Skin epidermis (tissue), 12 donors: ENCODE measurements around the gene DNHD1.
A peak's percentile ranks its signal among the peaks of the same experiment; 100 is the strongest.

Experiments
- H3K27ac ChIP-seq, 21 experiments: fragments of 200-600 bp; sonication (generic) in 11 of 21; one replicate each; pipeline ENCODE4 v1.5.0; 2020; ENCODE audit warnings: mild to moderate bottlenecking in 3 of 21, inconsistent platforms in 2 of 21, moderate library complexity in 2 of 21
- H3K4me3 ChIP-seq, 7 experiments: fragments of 200-600 bp; sonication (generic) in 2 of 7; one replicate each; pipeline ENCODE4 v1.5.0; 2020; ENCODE audit warnings: inconsistent platforms in 2 of 7, mild to moderate bottlenecking in 2 of 7, moderate library complexity in 1 of 7

Gene DNHD1

GRCh38 chr11:6604790-6605189 is 107.7 kb downstream of the DNHD1 start:
- peak overlapping the region; percentile 77 to 94 (median 87) for H3K4me3 ChIP-seq
- peak overlapping the region in 20 of 21 experiments; percentile 84 to 98 (median 94) for H3K27ac ChIP-seq

- Histone ChIP-seq H3K4me3 (peak overlapping the region in 2 of 7 experiments; percentile 6 to 9), H3K27ac (peak overlapping the region in 20 of 21 experiments; percentile 46 to 98 (median 76))
These were observed 109.5 kb downstream of the DNHD1 start for GRCh38 chr11:6606471-6607189.

- Histone ChIP-seq H3K27ac (peak overlapping the region in 18 of 21 experiments; percentile 30 to 98 (median 72)), H3K4me3 (no peak overlapping the region)
These were observed 110.2 kb downstream of the DNHD1 start for GRCh38 chr11:6607190-6607795.

- peak overlapping the region in 15 of 21 experiments; percentile 15 to 98 (median 72) for H3K27ac ChIP-seq
- no peak overlapping the region for H3K4me3 ChIP-seq
These were observed 110.9 kb downstream of the DNHD1 start for GRCh38 chr11:6608011-6608410.

GRCh38 chr11:6608726-6609501 is 111.8 kb downstream of the DNHD1 start:
- H3K27ac ChIP-seq = peak overlapping the region in 7 of 21 experiments; percentile 15 to 83 (median 52)
- no peak overlapping the region for H3K4me3 ChIP-seq

- no peak overlapping the region for H3K4me3 ChIP-seq
- H3K27ac ChIP-seq = peak overlapping the region in 1 of 21 experiments; percentile 68
These were observed 112.5 kb downstream of the DNHD1 start for GRCh38 chr11:6609502-6610015.

GRCh38 chr11:6610591-6610990 is 113.5 kb downstream of the DNHD1 start:
- peak overlapping the region in 1 of 7 experiments; percentile 69 for H3K4me3 ChIP-seq
- H3K27ac ChIP-seq = peak overlapping the region in 8 of 21 experiments; percentile 91 to 99 (median 97)

GRCh38 chr11:6611092-6611962 is 114.2 kb downstream of the DNHD1 start:
- Histone ChIP-seq H3K4me3 (peak overlapping the region; percentile 55 to 85 (median 83)), H3K27ac (peak overlapping the region; percentile 59 to 99 (median 97))

- peak overlapping the region; percentile 59 to 99 (median 97) for H3K27ac ChIP-seq
- peak overlapping the region; percentile 55 to 85 (median 83) for H3K4me3 ChIP-seq
These were observed 114.8 kb downstream of the DNHD1 start for GRCh38 chr11:6611963-6612212.

GRCh38 chr11:6612213-6613041 is 115.3 kb downstream of the DNHD1 start, which contains the start of gene TAF10:
Gene TAF10, minus strand, starts transcription at chr11:6612216. Its CDS starts 27 bp downstream, at chr11:6612189.
- peak within 1 kb of the TSS; percentile 59 to 99 (median 97) for H3K27ac ChIP-seq
- peak within 1 kb of the TSS; percentile 55 to 85 (median 83) for H3K4me3 ChIP-seq

GRCh38 chr11:6613496-6613895 is 116.4 kb downstream of the DNHD1 start:
- H3K27ac ChIP-seq = peak overlapping the region in 12 of 21 experiments; percentile 91 to 99 (median 97)
- H3K4me3 ChIP-seq = no peak overlapping the region

GRCh38 chr11:6614446-6614845 is 117.4 kb downstream of the DNHD1 start:
- H3K27ac ChIP-seq = no peak overlapping the region
- no peak overlapping the region for H3K4me3 ChIP-seq

- no peak overlapping the region for H3K27ac ChIP-seq
- no peak overlapping the region for H3K4me3 ChIP-seq
These were observed 118.0 kb downstream of the DNHD1 start for GRCh38 chr11:6615046-6615445.

GRCh38 chr11:6615882-6616585 is 119.0 kb downstream of the DNHD1 start:
- Histone ChIP-seq H3K27ac (peak overlapping the region in 2 of 21 experiments; percentile 2 to 29), H3K4me3 (no peak overlapping the region)

- H3K27ac ChIP-seq = peak overlapping the region in 7 of 21 experiments; percentile 3 to 98 (median 29)
- H3K4me3 ChIP-seq = no peak overlapping the region
These were observed 119.6 kb downstream of the DNHD1 start for GRCh38 chr11:6616596-6617250.

- H3K4me3 ChIP-seq = peak overlapping the region in 4 of 7 experiments; percentile 67 to 82 (median 80)
- H3K27ac ChIP-seq = peak overlapping the region in 18 of 21 experiments; percentile 3 to 98 (median 92)
These were observed 120.3 kb downstream of the DNHD1 start for GRCh38 chr11:6617315-6617781.
